Osteocyte (in vitro differentiated cells): Measurements from ENCODE around the gene ITPRIP. TPM values are rescaled to one million over a fixed set of nuclear protein-coding genes. Genes with fewer than 3 reads are reported as not detected.

Experiments
- DNase-seq: peaks from one replicate; pipeline ENCODE4 v3.0.0; 2021; ENCODE audit warnings: mixed read lengths; ENCODE audit not compliant: unreplicated experiment; ENCODE audit errors: extremely low spot score
- H3K27ac Mint-ChIP-seq: one replicate; pipeline ENCODE4 v1.8.0; 2021; ENCODE audit warnings: mild to moderate bottlenecking, mixed read lengths; ENCODE audit not compliant: unreplicated experiment
- H3K27me3 Mint-ChIP-seq: one replicate; pipeline ENCODE4 v1.8.0; 2021; ENCODE audit warnings: mixed read lengths; ENCODE audit not compliant: unreplicated experiment
- H3K36me3 Mint-ChIP-seq: one replicate; pipeline ENCODE4 v1.8.0; 2021; ENCODE audit warnings: mixed read lengths; ENCODE audit not compliant: unreplicated experiment
- H3K4me1 Mint-ChIP-seq: one replicate; pipeline ENCODE4 v1.8.0; 2021; ENCODE audit warnings: mixed read lengths; ENCODE audit not compliant: unreplicated experiment
- H3K4me3 Mint-ChIP-seq: one replicate; pipeline ENCODE4 v1.8.0; 2021; ENCODE audit warnings: mild to moderate bottlenecking, moderate library complexity, mixed read lengths; ENCODE audit not compliant: unreplicated experiment
- H3K9me3 Mint-ChIP-seq: one replicate; pipeline ENCODE4 v1.8.0; 2021; ENCODE audit warnings: mixed read lengths; ENCODE audit not compliant: unreplicated experiment
- CTCF ChIP-seq: fragments of 200-600 bp; sonication (generic); IDR thresholded peaks from 2 replicates; pipeline ENCODE4 v1.5.0; 2021; ENCODE audit warnings: antibody characterized with exemption, mild to moderate bottlenecking, moderate library complexity
- total RNA-seq: library from RNA; stranded (reverse); gene quantifications from 2 replicates; pipeline ENCODE4 v1.2.1, GENCODE V29; 2021

The ITPRIP gene
- total RNA-seq, 1 donor from 2014 or later: 17.5 TPM

DNA sequence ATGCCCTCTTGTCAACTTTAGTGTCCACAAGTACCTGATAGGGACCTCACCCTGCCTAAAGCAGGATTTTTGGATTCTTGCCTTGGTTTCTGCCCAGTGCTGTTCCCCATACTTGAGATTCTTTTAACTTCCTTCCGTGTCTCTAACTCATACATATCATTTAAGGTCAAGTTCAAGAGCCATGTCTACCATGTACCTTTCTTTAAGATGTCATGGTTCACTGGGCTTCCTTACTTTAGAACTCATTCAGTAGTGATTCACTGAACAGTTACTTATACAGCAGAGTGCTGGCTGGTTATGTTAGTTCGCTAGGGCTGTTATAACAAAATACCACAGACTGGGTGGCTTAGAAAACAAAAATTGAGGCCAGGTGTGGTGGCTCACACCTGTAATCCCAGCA lies 10.3 kb upstream of the ITPRIP start:
- TF ChIP-seq CTCF: no peak
- H3K4me1 Mint-ChIP-seq: no peaks in the 10 kb centered on the region
- H3K36me3 Mint-ChIP-seq: no peaks in the 10 kb centered on the region
- DNase-seq: no peak
- H3K27ac Mint-ChIP-seq: no peak overlapping the region
- H3K9me3 Mint-ChIP-seq: no peaks in the 10 kb centered on the region
- peaks cover 10% of the 10 kb centered on the region for H3K27me3 Mint-ChIP-seq
- H3K4me3 Mint-ChIP-seq: no peak overlapping the region

- no peaks in the 10 kb centered on the region for H3K9me3 Mint-ChIP-seq
- H3K27ac Mint-ChIP-seq: no peak overlapping the region
- no peak overlapping the region for H3K4me3 Mint-ChIP-seq
- TF ChIP-seq CTCF: no peak
- H3K36me3 Mint-ChIP-seq: no peaks in the 10 kb centered on the region
- DNase-seq: no peak
- peaks cover 3% of the 10 kb centered on the region for H3K4me1 Mint-ChIP-seq
- peaks cover 5% of the 10 kb centered on the region for H3K27me3 Mint-ChIP-seq
These were observed 9.2 kb upstream of the ITPRIP start for GRCh38 chr10:104347295-104348045.

DNA sequence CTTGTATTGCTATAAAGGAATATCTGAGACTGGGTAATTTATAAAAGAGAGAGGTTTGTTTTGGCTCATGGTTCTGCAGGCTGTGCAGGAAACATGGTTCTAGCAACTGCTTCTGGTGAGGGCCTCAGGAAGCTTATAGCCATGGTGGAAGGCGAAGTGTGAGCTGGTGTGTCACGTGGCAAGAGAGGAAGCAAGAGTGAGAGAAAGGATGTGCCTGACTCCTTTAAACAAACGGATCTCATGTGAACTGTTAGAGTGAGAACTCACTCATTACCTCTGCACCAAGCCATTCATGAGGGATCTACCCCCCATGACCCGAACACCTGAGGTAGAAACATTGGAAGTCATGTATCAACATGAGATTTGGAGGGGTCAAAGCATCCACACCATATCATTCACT lies 7.7 kb upstream of the ITPRIP start:
- Mint-ChIP-seq H3K36me3 (no peaks in the 10 kb centered on the region), H3K9me3 (no peaks in the 10 kb centered on the region), H3K27me3 (no peaks in the 10 kb centered on the region), H3K27ac (no peak overlapping the region), H3K4me1 (peaks cover 3% of the 10 kb centered on the region), H3K4me3 (no peak overlapping the region)
- TF ChIP-seq CTCF: no peak
- no peak for DNase-seq

DNA sequence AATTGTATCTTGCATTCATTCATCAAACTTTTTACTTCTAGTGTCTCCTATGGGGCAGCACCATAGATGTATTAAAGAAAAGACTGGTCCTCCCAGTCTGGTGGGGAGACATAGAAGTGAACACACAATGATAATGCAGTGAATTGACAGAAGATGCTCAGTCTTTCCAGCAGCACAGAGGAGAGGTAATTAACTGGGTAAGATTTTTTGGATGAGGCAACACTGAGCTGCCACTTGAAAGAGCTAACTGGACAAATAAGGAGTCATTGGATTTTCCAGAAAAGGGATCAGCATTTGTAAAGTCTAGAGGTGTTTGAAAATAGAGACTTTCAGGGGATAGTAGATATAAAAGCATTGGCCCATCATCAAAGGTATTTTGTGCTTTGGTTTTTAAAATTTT lies 7.2 kb upstream of the ITPRIP start:
- Mint-ChIP-seq H3K4me1 (peaks cover 3% of the 10 kb centered on the region), H3K4me3 (no peak overlapping the region), H3K9me3 (no peaks in the 10 kb centered on the region), H3K27ac (no peak overlapping the region), H3K36me3 (no peaks in the 10 kb centered on the region), H3K27me3 (no peaks in the 10 kb centered on the region)
- no peak for TF ChIP-seq CTCF
- DNase-seq: no peak

- TF ChIP-seq CTCF: no peak
- Mint-ChIP-seq H3K36me3 (no peaks in the 10 kb centered on the region), H3K4me1 (peaks cover 16% of the 10 kb centered on the region), H3K9me3 (no peaks in the 10 kb centered on the region), H3K4me3 (no peak overlapping the region), H3K27me3 (no peaks in the 10 kb centered on the region), H3K27ac (no peak overlapping the region)
- no peak for DNase-seq
These were observed 6.0 kb upstream of the ITPRIP start for GRCh38 chr10:104344219-104344618.
